HG03196 (cell line): ENCODE measurements around the gene DNAH7.

Experiments
- ATAC-seq: cut with Tn5 transposase; IDR thresholded peaks from one replicate; pipeline ENCODE4 v1.9.1; 2021; ENCODE audit not compliant: unreplicated experiment

Gene DNAH7

GRCh38 chr2:195818106-195818505 lies 250.5 kb downstream of the DNAH7 start:
- ATAC-seq: no peak

- ATAC-seq: no peak
Observed at GRCh38 chr2:195815083-195815482, 253.6 kb downstream of the DNAH7 start.

DNA sequence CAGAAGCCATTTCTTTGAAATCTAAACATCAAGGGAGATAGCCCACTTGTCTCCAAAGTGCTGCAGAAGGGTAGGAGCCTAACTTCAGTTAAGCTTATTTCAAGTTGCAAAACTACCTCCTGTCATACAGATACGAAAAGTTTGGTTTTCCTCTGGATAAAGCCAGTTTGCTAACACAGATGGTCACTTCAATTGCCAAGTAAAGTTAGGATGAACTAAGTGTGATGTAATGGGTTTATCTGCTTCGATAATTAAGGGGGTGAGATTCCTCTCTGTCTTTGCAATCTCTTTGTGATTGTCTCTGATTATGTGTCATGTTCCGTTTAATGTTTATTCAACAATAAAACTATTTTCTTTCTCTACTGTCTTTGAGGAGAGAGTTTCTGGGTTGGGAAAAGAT lies 255.2 kb downstream of the DNAH7 start:
- ATAC-seq: no peak

GRCh38 chr2:195810340-195811098 lies 258.1 kb downstream of the DNAH7 start:
- ATAC-seq: no peak

DNA sequence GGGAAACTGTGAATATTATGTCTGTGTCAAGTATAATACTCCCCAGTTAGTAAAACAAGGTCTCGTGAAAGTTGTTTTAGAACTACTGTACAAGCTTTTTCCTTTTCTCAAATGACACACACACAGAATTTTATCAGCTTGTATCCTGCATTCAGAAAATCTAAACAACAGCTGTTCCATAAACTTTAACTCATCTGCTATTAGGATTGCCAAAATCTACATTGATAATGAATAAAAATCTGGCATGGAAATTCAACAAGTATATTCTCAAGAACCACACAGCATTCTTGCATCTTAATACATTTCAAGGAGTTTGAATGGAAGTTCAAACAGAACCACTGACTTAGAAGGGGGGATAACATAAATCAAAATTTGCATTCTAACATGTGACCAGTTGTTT lies 260.4 kb downstream of the DNAH7 start:
- no peak for ATAC-seq

GRCh38 chr2:195805283-195805976 lies 263.2 kb downstream of the DNAH7 start:
- no peak for ATAC-seq

- ATAC-seq: no peak
Observed at GRCh38 chr2:195795879-195796278, 272.8 kb downstream of the DNAH7 start.

- no peak for ATAC-seq
Observed at GRCh38 chr2:195793881-195794280, 274.8 kb downstream of the DNAH7 start.

- ATAC-seq: no peak
Observed at GRCh38 chr2:195782156-195782555, 286.5 kb downstream of the DNAH7 start.

DNA sequence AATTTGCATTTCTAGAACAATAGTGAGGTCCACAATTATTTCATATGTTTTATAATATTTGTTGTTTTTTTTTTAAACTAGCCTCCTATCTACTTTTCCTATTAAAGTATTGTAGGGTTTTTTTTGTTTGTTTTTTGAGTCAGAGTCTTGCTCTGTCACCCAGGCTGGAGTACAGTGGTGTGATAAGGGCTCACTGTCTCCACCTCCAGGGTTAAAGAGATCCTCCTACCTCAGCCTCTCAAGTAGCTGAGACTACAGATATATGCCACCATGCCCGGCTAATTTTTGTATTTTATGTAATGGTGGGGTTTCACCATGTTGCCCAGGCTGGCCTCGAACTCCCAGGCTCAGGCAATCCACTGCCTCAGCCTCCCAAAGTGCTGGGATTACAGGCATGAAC lies 289.1 kb downstream of the DNAH7 start:
- ATAC-seq: no peak

DNA sequence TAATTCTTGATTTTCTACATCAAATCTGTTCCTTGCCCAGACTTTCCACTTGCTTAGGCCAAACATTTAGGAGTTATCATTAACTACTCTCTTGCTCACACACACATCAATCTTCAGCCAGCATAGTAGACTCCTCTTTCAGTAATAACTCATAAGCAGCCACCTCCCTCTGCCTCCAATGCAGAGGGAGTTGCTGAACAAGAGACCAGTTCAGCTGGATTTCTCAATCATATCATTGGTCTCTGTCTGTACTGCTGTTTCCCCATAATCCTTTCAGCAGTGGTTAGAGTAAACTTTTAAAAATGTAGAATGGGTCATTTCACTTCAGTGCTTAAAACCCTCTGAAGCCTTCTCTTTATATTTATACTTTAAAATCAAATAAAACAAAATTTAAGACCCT lies 298.7 kb downstream of the DNAH7 start:
- ATAC-seq: no peak

DNA sequence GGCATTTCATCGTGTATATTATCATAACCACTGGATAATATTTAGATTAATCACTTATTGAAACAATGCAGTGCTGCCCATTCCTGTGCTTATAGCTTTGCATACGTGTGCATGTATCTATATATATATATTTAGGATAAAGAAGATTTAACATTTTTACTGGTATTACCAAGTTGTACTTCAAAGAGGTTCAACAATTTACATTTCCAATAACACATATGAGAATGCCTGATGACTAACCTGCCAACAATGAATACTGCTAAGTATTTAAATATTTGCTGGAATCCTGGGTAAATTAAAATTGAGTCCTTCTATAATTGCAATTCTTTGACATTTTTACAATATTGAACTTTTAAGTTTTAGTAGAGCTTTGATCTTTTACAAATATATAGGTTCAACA lies 300.2 kb downstream of the DNAH7 start:
- ATAC-seq: no peak

GRCh38 chr2:195766691-195767090 lies 301.9 kb downstream of the DNAH7 start:
- no peak for ATAC-seq

DNA sequence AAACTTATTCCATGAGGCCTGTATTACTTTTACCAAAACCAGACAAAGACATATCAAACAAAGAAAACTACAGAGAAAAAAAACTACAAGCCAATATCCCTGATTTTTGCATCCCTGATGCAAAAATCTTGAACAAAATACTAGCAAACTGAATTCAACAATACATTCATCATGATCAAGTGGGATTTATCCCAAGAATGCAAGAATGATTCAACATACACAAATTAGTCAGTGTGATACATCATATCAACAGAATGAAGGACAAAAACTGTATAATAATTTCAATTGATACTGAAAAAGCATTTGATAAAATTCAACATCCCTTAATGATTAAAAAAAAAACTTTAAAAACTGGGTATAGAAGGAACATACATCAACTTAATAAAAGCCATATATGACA lies 304.8 kb downstream of the DNAH7 start:
- ATAC-seq: no peak

- ATAC-seq: no peak
Observed at GRCh38 chr2:195759877-195760276, 308.8 kb downstream of the DNAH7 start.

DNA sequence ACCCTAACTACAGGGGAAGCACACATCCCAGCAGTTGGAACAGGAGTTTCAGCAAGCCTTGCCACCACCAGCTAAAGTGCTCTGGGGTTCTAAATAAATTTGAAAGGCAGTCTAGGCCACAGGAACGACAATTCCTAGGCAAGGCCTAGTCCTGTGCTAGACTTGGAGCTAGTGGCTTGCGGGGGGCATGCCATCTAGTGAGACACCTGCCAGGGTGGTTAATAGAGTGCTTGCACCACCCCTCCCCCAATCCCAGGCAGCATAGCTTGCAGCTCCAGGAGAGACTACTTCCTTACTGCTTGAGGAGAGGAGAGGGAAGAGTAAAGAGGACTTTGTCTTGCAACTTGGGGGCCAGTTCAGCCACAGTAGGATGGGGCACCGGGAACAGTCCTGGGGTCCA lies 309.8 kb downstream of the DNAH7 start:
- no peak for ATAC-seq

DNA sequence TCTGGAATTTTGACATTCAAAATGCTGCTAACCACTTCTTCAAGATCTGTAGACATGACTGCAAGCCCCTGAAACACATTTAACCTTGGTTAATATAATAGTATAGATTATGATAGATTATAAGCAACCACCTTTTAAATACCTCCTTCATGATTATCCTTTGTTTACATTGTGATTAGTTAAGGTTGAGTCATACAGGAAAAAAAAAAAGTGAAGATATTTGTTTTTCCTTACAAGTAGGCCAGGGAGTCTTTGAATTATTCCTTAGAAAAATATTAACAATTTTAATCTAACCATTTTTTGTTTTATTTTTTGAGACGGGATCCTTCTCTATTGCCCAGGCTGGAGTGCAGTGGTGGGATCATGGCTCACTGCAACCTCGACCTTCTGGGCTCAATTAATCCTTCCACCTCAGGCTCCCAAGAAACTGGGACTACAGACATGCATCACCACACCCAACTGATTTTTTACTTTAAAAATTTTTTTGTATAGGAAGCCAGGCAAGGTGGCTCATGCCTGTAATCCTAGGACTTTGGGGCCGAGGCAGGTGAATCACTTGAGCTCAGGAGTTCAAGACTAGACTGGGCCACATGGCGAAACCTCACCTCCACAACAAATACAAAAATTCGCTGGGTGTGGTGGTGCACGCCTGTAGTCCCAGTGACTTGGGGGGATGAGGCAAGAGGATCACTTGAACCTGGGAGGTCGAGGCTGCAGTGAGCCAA lies 312.3 kb downstream of the DNAH7 start:
- no peak for ATAC-seq

DNA sequence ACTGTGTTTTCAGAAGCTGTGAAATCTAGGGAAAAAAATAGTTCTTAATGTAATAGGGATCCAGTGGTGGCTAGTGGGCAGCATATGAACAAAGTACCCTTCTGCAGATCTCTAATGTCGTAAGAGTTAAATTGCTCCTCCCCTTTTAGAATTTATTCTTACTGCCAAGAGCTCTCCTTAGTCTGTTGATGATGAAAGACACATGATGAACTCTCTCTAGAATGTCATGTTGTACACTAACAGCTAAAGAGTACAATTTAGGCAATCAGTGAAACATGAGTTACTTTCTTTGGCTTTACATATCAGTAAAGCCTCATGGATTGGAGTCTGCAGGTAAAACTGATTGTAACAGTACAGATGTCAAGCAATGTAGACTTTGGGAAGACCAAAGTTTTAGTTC lies 327.4 kb downstream of the DNAH7 start:
- no peak for ATAC-seq

- no peak for ATAC-seq
Observed at GRCh38 chr2:195737511-195738325, 330.9 kb downstream of the DNAH7 start.

DNA sequence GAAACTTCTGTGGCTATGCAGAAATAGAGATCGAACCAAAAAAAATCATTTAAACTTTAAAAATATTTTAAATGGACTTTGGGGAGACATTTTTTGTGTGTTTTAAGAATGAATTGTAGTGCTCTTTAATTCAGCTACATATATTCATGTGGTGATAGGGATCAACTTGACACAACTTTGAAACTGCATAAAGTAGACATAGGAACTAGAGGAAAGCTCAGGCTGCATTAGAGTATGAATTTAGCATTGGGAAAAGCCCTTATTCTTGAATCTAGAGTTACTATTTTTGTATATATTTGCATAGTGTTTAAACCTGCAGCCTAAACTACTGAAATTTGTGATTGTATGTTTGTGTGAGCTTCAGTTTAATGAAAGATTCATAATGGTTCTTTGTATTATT lies 333.3 kb downstream of the DNAH7 start:
- ATAC-seq: no peak

DNA sequence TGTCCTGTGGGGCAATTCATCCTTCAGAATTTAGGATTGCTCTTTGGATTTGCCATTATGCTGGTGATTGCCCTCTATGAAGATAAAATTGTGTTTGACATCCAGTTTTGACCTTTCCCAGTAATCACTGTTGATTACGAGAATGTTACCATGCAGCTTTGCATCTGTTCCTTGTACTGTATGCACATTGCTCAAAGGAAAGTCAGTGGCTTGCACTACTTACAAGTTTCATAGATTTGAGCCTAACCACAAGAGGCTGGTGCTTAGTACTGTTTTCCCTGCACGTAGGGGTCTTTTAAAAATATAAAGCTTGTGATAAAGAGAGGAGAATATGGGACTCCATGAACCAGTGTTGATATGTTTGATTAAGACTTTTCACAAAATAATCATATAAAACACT lies 333.7 kb downstream of the DNAH7 start:
- ATAC-seq: no peak
